ENCODE measurements around the gene VPS4B.

GRCh38 chr18:63431180-63431579, 8.9 kb upstream of the VPS4B start:
- TF ChIP-seq, protein P1, sequence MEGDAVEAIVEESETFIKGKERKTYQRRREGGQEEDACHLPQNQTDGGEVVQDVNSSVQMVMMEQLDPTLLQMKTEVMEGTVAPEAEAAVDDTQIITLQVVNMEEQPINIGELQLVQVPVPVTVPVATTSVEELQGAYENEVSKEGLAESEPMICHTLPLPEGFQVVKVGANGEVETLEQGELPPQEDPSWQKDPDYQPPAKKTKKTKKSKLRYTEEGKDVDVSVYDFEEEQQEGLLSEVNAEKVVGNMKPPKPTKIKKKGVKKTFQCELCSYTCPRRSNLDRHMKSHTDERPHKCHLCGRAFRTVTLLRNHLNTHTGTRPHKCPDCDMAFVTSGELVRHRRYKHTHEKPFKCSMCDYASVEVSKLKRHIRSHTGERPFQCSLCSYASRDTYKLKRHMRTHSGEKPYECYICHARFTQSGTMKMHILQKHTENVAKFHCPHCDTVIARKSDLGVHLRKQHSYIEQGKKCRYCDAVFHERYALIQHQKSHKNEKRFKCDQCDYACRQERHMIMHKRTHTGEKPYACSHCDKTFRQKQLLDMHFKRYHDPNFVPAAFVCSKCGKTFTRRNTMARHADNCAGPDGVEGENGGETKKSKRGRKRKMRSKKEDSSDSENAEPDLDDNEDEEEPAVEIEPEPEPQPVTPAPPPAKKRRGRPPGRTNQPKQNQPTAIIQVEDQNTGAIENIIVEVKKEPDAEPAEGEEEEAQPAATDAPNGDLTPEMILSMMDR (IDR thresholded peaks at IDR 0.05; ENCODE audit: low read length): no peak
- TF ChIP-seq EZH2phosphoT487 (IDR thresholded peaks at IDR 0.05; ENCODE audit: low read length): no peak
- no peak for TF ChIP-seq EZH2 (optimal IDR thresholded peaks at IDR 0.05; ENCODE audit: low read depth, low read length)

All from MM.1S (cell line).